Measurements from ENCODE around the gene ZBTB11.

- TF ChIP-seq CTCF (IDR thresholded peaks at IDR 0.05; ENCODE audit: insufficient read depth, low read length) (no peak), REST (IDR thresholded peaks at IDR 0.05; ENCODE audit: insufficient replicate concordance, low read depth) (no peak), GABPA (IDR thresholded peaks at IDR 0.05; ENCODE audit: low read depth) (no peak), POLR2AphosphoS5 (IDR thresholded peaks at IDR 0.05; ENCODE audit: low read depth) (no peak)
Observed at GRCh38 chr3:101656651-101657050, 20.3 kb downstream of the ZBTB11 start.
